Measurements from ENCODE around the gene MEDAG.
"Not testable (repeated sequence)": the region's sequence is repeated elsewhere in the genome, so short reads cannot be mapped to it uniquely, and the experiment has no call there.

Gene MEDAG

DNA sequence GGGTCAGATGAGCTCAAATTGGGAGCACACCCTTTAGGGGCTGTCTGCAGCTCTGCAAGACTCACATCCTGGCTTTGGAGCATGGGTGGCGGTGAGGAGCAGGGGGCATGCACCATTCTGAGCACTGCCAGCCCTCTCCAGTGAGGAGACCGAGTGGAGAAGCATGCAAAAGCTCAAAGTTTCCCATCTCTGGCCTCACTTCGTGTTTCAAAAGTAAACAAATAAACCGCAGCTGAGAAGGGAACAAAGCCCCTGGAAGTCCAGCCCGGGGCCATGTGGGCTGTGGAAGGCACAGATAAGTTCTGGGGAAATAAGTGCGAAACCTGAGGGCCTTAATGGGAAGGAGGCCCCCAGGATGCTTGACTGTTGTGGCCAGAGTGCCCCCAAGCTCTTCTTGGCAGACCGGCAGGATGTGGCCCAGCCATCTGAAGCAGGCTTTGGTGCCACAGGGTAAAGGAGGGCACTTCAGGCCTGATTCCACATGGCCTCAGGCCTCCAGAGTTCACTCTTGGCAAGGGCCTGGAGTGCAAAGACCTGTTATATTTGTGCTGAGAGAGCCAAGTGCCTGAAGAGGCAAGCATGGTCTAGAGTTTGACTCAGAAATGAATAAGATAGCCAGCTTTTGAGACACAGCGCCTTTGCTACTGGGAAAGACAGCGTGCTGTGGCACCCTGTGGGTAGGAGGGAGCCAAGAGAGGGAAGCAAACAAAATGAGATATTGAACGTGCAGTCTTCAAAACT is 1.2 kb downstream of the MEDAG start:
- DNase-seq (ENCODE audit: low read depth in 2 of 2, low spot score in 1 of 2) = no peak

DNA sequence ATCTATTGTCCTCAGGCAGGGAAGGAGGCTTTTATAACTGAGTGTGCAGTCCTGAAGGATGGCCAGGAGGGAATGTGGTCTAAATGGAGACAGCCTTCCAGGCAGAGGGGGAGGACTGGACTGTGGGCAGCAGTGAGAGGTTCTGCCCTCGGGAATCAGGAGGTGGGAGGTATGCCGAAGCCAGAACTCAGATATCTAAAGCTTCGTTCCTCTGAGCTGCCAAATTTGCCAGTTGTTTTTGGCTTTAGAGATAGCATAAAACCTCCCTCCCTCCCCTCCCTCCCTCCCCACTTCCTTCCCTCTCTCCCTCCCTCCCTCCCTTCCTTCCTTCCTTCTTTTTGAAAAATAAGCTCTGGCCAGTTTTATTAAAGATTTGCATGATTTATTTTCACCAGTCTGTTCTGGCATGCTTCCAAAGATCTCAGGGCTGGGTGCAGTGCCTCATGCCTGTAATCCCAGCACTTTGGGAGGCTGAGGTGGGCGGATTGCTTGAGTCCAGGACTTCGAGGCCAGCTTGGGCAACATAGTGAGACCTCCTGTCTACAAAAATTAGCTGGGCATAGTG is 2.4 kb downstream of the MEDAG start:
- no peak for DNase-seq (ENCODE audit: low read depth in 2 of 2, low spot score in 1 of 2)

DNA sequence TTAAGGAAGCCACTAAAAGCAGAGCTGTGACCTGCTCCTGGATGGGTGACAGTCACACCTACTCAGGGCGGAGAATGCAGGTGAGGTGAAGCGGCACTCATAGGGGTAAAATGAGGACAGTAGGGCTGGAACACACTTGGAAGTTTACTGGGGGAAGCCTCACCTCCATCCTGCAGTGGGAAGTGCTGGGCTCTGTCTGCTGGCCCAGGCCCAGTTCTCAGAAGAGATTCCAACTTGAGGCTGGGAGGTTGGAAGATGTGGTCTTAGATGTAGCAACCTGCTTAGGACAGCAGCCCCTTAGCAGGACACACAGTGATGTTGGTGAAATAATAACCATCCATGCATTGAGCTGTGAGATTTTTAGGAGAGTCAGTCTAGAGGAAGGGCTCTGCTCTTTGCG is 4.6 kb downstream of the MEDAG start:
- no peak for DNase-seq (ENCODE audit: low read depth in 2 of 2, low spot score in 1 of 2)

DNA sequence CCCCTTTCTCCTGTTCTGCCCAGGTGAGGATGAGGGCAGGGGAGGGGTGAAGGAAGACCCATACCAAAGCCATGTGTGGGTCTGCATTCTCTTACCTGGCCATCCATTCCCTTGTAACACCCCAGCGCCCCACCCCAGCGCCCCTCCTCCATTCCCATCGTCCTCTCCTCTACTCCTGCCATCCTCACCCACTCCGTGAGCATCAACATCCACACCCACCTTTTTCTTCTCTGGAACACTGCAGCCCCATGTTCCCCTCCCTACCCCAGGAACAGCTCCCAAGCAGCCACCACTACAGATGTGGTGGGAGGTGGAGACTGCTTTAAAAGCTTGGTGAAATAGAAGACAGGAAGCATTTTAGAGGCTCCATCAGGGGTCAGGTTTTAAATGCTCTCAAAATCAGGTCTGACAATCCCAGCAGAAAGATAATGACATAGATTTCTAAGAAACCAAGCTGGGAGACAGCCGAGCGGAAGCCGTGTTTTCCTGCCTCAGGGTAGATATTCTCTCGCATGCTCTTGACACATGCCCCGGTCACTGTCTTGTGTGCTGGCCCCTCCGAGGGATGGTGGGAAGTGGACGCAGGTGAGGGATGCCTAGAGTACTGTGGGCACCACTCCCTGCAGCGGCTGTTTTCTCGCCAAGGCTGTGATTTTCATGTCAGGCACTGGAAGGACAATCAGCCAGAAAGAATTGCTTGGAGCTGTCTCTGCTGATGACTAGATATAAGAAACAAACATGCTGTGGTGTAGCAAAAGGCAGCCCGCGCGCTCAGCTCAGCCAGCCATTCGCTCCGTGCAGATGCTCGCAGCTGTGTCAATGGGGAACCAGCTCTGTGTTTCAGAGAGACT is 9.8 kb downstream of the MEDAG start:
- no peak for DNase-seq (ENCODE audit: low read depth in 2 of 2, low spot score in 1 of 2)

DNA sequence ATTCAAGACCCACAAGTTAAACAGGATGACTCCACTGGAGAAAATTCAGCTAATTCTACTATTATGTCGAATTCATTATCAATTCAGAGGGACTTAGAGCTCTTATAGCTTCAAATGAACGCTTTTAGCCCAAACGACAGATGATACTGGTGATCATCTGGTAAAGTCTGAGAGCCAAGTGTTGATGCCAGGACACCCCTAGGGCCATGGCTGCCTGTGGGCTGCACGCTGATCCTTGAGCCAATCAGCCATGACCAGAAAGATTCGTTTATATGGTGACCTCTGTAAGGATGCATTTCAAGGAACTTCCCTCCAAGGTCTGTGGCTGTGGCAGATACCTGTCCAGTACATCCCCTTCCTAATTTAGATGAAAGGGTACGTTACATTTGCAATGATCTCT is 10.9 kb downstream of the MEDAG start:
- no peak for DNase-seq (ENCODE audit: low read depth in 2 of 2, low spot score in 1 of 2)

DNA sequence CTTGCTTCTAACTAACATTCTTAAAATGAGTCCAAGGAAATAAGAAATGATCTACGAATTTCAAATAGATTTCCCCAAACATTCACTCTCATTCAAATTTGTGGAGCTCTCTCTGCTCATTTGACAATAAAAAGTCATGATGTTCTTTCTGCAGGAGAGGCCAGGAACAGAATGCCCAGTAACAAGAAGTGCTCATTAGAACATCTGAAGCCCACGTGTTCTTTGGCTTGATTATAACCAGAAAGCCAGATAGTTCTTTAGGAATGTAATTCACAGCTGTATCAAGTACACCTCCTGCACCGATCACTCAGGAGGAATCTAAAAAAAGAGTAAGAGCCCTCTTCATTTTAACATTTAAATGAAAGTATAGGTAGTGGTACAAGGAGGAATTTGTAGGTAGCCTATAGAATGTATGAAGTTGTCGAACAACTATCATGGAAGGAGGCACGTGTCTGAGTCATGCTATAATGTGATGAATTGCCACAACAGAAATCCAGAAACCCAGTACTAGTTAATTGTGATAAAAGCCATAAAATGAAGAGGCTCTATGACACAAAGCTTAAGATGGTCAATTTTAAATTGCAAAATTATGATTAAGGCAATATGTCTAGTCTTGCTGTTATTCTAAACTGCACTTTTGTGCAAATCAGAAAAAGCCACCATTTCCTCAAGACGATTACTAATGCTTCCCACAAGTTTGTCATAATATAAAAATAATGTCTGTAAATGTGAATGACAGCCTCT is 12.8 kb downstream of the MEDAG start:
- no peak for DNase-seq (ENCODE audit: low read depth in 2 of 2, low spot score in 1 of 2)

DNA sequence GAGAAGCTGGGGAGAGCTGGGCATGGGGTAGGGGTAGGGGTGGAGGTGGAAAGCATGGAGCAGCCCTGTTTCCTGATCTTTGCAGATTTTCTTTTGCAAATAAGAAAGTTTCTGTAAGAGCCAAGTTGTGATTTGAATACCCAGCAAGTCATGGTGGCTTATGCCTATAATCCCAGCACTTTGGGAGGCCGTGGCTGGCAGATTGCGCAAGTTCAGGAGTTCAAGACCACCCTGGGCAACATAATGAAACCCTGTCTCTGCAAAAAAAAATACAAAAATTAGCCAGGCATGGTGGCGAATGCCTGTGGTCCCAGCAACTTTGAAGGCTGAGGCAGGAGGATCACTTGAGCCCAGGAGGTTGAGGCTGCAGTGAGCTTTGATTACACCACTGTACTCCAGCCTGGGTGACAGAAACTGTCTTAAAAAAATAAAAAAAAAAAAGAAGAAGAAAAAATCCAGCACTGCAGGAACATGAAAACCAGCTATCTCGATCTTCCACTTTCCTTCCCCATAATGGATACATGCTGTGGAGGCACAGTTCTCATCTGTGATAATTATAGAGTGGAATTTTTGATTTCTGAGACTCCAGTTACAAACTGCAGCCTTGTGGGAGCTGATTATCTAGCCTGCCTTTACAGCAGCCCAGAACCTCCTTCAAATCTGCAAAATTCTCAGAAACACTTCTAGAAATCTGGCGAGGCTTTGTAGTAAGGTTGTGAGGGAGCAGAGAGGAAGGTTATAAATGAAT is 14.3 kb downstream of the MEDAG start:
- no peak for DNase-seq (ENCODE audit: low read depth in 2 of 2, low spot score in 1 of 2)

DNA sequence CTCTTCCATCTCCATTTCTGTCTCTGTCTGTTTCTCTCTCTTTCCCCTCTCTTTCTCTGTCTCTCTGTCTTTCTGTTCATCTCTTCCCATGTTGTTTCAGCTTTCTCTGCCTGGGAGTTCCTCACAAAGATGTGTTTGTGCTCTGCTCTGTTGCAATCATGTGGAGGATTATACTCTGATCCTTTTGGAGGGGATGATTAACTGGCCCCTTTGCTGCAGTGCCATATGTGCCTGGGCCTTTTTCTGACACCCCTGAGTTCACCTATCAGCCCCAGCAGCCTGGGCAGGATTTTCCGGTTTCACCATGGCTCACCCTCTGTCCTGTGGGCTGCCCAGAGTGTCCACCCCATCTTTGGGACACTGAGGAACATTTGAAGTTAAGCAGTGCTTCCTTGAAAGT is 17.3 kb downstream of the MEDAG start:
- no peak for DNase-seq (ENCODE audit: low read depth in 2 of 2, low spot score in 1 of 2)

DNA sequence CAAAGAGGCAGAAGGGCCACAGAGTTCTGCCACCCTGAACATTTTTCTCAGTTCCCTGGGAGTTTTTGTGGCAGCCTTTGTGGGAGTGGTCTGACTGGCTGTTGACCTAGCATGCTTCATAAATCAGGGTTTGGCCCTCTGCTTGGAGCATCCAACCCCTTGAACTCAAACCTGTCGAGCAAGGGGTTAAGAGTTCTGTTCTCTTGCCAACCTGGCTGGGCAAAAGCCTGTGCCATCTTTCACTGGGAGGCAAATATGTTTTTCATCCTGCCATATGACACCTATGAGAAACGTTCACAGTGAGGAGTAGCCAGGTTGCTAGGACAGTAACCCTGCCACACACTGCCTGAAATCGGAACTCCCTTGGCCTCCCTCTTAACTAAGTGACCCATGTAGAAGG is 18.6 kb downstream of the MEDAG start:
- DNase-seq (ENCODE audit: low read depth in 2 of 2, low spot score in 1 of 2) = no peak

DNA sequence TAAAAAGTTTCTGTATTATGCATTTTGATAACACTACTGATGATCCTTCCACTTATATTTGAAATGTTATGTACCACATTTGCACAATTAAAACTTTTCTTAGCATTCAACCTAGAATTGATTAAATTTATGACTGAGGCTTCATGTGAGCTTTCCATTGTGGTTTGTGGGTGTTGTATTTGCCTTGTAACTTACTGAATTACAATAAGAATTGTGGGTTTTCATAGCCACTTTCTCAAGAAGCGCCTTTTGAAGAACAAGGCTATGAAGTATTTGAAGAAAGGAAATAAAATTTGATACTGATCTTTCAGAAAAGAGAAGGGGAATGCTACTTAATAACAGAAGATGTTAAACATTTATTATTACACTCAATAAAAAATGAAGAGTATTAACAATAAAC is 19.4 kb downstream of the MEDAG start:
- DNase-seq (ENCODE audit: low read depth in 2 of 2, low spot score in 1 of 2) = no peak

DNA sequence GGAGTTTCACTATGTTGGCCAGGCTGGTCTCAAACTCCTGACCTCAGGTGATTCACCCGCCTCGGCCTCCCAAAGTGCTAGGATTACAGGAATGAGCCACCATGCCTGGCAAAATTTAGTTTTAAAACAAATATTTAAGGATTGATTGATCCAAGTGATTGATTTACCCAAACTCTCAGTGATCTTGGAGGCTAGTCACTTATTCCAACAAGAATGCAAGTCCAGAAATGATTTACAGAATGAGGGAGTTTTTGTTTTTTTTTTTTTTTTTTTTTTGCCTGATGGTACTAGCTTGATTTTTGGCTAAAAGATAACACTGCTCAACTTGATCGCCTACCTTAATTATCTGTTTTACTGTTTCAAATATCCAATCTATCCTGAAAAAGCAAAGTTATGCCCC is 20.7 kb downstream of the MEDAG start:
- no peak for DNase-seq (ENCODE audit: low read depth in 2 of 2, low spot score in 1 of 2)

DNA sequence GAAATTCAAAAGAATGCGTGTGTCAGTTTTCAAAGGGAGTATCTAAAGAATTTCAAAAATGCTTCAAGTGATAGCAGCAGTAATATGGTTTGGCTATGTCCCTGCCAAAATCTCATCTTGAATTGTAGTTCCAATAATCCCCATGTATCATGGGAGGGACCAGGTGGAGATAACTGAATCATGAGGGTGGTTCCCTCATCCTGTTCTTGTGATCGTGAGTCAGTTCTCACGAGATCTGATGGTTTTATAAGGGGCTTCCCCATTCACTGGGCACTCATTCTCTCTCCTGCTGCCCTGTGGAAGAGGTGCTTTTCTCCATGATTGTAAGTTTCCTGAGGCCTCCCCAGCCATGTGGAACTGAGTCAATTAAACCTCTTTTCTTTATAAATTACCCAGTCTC is 21.1 kb downstream of the MEDAG start:
- not testable (repeated sequence) for DNase-seq (ENCODE audit: low read depth in 2 of 2, low spot score in 1 of 2)

DNA sequence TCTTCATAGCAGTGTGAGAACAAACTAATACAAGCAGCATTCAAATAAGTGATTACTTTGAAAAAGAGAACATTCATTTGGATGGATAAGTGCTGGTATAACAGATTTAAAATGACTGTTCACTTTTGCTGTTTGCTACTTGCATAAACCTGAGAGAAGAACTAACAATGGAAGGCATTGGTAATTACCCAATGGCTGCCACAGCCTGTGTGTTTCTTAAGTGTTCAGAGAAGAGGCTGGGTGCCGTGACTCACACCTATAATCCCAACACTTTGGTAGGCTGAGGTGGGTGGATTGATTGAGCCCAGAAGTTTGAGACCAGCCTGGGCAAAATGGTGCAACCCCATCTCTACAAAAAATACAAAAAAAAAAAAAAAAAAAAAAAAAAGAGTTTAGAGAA is 21.5 kb downstream of the MEDAG start:
- no peak for DNase-seq (ENCODE audit: low read depth in 2 of 2, low spot score in 1 of 2)

DNA sequence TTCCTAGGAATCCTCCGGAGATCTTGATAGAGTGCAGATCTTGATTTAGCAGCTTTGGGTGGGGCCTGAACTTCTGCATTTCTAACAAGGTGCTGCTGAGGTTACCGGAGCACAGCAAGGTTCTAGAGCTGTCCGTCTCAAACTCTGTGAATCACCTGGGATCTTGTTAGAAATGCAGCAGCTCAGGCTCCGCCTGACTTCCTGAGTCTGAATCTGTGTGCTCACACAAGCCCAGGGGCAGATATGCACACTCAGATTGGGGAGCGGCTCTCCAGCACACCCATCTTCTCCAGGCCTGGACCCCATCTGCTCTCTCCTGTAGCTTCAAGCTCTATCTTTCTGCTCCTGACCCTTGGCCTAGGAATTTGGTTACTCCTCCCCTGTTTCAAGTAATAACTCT is 22.9 kb downstream of the MEDAG start:
- no peak for DNase-seq (ENCODE audit: low read depth in 2 of 2, low spot score in 1 of 2)

DNA sequence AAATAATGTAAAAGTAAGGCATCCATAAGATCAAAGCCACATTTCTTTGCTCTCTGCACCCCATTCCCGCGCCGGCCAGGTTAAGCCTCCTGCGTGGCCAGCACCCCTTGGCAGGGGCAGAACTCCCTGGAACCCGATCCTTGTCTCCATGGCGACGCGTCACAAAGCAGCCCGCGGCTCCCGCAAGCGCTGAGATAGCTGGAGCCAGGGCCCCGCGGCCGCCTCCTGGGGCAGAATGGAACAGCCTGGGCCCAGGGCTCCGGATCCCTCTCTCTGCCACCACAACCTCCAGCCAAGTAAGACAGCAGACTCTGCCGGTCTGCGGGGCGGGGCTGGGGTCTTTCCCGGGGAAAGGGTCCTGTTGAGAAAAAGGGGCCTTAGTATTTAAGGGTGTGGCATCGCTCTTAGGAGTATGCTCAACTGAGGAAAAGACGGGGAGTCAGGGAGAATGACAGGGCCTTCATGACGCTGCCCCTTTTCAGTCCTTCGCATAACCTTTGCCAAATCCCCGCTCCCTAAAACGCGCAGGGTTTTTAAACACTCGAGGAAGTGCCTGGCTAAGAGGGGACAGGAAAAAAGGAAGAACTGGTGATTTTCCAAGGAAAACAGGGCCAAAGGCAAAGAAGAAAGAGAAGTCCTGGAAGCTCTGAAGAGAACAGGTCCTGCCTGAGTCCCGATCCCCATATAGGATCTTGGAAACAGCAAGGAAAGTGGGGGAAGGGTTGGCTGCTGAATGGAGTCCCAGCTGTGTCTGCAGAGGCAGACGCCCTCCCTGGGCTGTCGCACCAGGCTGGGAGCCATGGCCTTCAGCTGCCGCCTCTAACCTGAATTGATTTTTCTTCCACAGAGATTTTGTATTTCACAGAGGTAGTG is 26.6 kb downstream of the MEDAG start, which contains the start of gene TEX26:
TEX26 (plus strand) TSS at position 176 of the 873 bp plus-strand sequence; CDS start at position 236, 60 bp downstream.
- no peak for DNase-seq (ENCODE audit: low read depth in 2 of 2, low spot score in 1 of 2)

DNA sequence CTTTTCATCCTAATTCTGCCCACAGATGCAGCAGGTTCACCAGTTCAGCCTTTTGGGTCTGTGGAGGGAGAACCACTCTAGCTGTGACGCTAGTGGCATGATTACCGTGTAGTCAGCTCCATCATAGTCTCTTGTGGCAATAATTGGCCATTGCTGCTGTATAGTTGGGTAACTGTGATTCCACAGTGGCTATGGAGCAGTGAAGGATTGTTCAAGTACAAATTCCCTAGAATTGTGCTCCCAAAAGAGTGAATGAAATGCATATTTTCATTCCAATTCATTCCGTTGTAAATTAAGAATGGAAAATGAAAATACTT is 27.2 kb downstream of the MEDAG start:
- no peak for DNase-seq (ENCODE audit: low read depth in 2 of 2, low spot score in 1 of 2)

DNA sequence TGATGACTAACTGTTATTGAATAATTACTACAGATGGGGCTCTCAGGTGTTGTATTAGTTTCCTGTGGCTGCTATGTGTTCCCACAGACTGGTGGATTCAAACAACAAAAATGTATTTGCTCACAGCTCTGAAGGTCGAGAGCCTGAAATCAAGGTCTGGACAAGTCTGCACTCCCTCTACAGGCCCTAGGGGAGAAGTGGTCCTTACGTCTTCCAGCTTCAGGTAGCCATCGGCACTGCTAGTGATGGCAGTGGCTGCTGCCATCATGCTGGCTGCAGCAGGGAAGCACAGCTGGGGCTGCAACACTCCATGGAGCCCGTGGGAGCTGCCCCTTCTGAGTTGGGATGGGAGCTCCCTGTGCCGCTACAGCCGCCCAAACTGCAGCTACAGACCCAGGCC is 28.3 kb downstream of the MEDAG start:
- DNase-seq (ENCODE audit: low read depth in 2 of 2, low spot score in 1 of 2) = no peak

DNA sequence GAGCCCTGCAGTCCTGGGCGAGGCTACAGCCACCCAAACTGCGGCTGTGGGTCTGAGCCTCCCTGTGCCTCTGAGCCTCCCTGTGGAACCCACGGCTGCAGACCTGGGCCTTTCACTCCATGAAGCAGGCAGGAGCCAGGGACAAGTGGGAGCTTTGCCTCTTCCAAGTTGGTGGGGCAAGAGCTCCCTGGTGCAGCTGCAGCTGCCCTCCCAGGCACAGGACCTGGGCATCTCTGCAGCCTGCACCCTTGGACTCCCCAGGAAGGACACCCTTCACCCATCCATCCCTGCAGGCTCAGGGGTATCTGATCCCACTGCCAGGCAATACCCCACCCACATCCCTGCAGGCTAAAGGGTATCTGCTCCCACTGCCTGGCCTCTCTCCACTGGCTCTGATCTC is 28.7 kb downstream of the MEDAG start:
- no peak for DNase-seq (ENCODE audit: low read depth in 2 of 2, low spot score in 1 of 2)

DNA sequence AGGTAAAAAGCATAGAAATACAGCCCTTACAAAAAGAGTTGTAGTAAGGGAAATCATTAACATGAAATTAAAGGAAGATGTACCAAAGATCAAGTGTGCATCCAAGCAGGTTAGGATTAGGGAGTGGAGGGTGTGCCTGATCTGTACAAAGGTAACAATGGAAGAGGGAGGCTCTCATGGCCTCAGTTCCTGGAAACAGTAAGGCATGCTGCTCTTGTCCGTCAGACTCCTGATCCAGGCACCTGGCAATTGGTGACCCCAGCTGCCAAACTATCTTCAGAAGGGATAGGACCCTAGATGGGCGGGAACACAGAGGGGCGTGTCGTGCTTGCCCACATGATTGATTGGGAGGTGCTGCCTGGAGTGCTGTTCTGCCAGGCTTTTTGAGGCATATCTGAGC is 30.9 kb downstream of the MEDAG start:
- no peak for DNase-seq (ENCODE audit: low read depth in 2 of 2, low spot score in 1 of 2)

DNA sequence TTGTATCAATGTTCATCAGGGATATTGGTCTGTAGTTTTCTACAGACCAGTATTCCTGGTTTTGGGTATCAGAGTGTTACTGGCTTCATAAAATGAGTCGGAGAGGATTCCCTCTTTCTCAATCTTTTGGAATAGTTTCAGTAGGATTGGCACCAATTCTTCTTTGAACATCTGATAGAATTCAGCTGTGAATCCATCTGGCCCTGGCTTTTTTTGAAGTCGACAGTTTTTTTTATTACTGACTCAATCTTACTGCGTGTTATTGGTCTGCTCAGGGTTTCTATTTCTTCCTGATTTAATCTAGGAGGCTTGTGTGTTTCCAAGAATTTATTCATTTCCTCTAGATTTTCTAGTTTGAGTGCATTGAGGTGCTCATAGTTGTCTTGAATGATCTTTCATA is 37.8 kb downstream of the MEDAG start:
- no peak for DNase-seq (ENCODE audit: low read depth in 2 of 2, low spot score in 1 of 2)
